Activated B cell treated with CpG ODN at 0.5 μM for 24 hours (primary cell): ENCODE measurements around the gene ZSWIM8. TPM values are rescaled to one million over a fixed set of nuclear protein-coding genes. Genes with fewer than 3 reads are reported as not detected.

Experiments used
- ATAC-seq: fragments of 200-7000 bp; cut with Tn5 transposase; one replicate; pipeline ENCODE4 v1.10.0; 2021; ENCODE audit warnings: low read depth, mild to moderate bottlenecking, moderate library complexity
- CTCF ChIA-PET: fragments of 350-600 bp; sonication (Branson Sonifier 250); formaldehyde crosslinking; loops from one replicate; lab custom pipeline; 2021; ENCODE audit warnings: antibody characterized with exemption; lab: Charles Lee
- POLR2A ChIA-PET: fragments of 350-600 bp; sonication (Branson Sonifier 250); formaldehyde crosslinking; loops from one replicate; lab custom pipeline; 2021; ENCODE audit warnings: antibody characterized with exemption; lab: Charles Lee
- DNase-seq: peaks from one replicate; pipeline ENCODE4 v3.0.0; 2022
- H3K27ac Mint-ChIP-seq: one replicate; pipeline ENCODE4 v1.8.0; 2020; ENCODE audit warnings: mixed read lengths
- H3K27me3 Mint-ChIP-seq: one replicate; pipeline ENCODE4 v1.8.0; 2021; ENCODE audit warnings: mixed read lengths
- H3K36me3 Mint-ChIP-seq: one replicate; pipeline ENCODE4 v1.8.0; 2021; ENCODE audit warnings: low read depth, mixed read lengths
- H3K4me1 Mint-ChIP-seq: one replicate; pipeline ENCODE4 v1.8.0; 2021; ENCODE audit warnings: mixed read lengths
- H3K4me3 Mint-ChIP-seq: one replicate; pipeline ENCODE4 v1.8.0; 2020; ENCODE audit warnings: mild to moderate bottlenecking, mixed read lengths
- H3K9me3 Mint-ChIP-seq: one replicate; pipeline ENCODE4 v1.8.0; 2020; ENCODE audit warnings: mixed read lengths
- intact Hi-C: fragments of 100-400 bp; cut with micrococcal nuclease; formaldehyde crosslinking; loops from one replicate; pipeline ENCODE4 v1.15.1; 2024
- total RNA-seq: library from RNA; stranded (reverse); gene quantifications from 2 replicates; pipeline ENCODE4 v1.2.3, GENCODE V29; 2022
- TF ChIP-seq, protein P1 (sequence below): fragments of 200-600 bp; IDR thresholded peaks from one replicate; pipeline ENCODE4 v1.8.0; 2022; ENCODE audit warnings: antibody characterized with exemption, mild to moderate bottlenecking

ZSWIM8 gene
- total RNA-seq, 1 donor from 2014 or later = 93.0 TPM

DNA sequence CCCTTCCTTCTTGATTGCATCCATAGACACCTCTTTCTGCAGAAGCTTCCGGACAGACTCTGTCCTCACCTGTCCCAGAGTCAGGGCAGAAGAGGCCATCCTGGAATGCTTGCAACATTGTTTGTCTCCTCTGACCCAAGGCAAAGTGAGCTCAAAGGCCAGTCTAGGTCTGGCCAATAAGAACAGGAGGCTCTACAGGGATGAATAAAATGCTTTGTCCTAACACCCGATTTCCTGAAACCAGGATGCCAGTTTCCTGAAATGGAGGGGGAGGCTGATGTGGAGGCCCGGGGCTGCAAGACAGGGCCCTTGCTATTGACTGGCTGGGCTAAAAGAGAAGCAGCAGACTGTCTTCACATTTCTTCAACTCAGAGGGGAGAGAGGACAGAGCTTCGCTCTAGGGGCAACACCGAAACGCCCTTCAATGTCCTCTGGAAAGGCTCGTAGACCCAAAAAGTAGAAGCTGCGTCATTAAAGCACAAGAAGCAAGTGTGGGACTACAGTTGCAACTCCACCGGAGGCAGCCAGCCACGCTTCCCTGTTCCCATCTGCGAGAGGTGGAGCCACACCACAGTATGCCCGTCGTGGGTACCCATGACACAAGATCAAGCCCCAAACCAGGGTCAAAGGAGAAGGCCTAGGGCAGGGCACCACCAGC lies 55.1 kb downstream of the ZSWIM8 start:
- no peaks in the 10 kb centered on the region for H3K4me1 Mint-ChIP-seq
- ChIA-PET POLR2A (no interaction called here), CTCF (no interaction called here)
- ATAC-seq (no peak), DNase-seq (no peak)
- TF ChIP-seq, protein P1, sequence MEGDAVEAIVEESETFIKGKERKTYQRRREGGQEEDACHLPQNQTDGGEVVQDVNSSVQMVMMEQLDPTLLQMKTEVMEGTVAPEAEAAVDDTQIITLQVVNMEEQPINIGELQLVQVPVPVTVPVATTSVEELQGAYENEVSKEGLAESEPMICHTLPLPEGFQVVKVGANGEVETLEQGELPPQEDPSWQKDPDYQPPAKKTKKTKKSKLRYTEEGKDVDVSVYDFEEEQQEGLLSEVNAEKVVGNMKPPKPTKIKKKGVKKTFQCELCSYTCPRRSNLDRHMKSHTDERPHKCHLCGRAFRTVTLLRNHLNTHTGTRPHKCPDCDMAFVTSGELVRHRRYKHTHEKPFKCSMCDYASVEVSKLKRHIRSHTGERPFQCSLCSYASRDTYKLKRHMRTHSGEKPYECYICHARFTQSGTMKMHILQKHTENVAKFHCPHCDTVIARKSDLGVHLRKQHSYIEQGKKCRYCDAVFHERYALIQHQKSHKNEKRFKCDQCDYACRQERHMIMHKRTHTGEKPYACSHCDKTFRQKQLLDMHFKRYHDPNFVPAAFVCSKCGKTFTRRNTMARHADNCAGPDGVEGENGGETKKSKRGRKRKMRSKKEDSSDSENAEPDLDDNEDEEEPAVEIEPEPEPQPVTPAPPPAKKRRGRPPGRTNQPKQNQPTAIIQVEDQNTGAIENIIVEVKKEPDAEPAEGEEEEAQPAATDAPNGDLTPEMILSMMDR = no peak
- no peak overlapping the region for H3K27ac Mint-ChIP-seq
- intact Hi-C loops = loop anchor here (10.0 kb wide), 1 partner anchor 1394 kb away; the partner anchor contains the start of gene COMTD1
- no peaks in the 10 kb centered on the region for H3K9me3 Mint-ChIP-seq
- H3K36me3 Mint-ChIP-seq = peaks cover 66% of the 10 kb centered on the region
- no peaks in the 10 kb centered on the region for H3K27me3 Mint-ChIP-seq
- no peak overlapping the region for H3K4me3 Mint-ChIP-seq

GRCh38 chr10:73841061-73841421 lies 55.6 kb downstream of the ZSWIM8 start:
- no peak overlapping the region for H3K4me3 Mint-ChIP-seq
- ATAC-seq (no peak), DNase-seq (no peak)
- H3K9me3 Mint-ChIP-seq = no peaks in the 10 kb centered on the region
- ChIA-PET CTCF (no interaction called here), POLR2A (no interaction called here)
- TF ChIP-seq, protein P1 = no peak
- intact Hi-C loops = loop anchor here (10.0 kb wide), 1 partner anchor 1394 kb away; the partner anchor contains the start of gene COMTD1
- H3K27me3 Mint-ChIP-seq = no peaks in the 10 kb centered on the region
- H3K27ac Mint-ChIP-seq = no peak overlapping the region
- H3K36me3 Mint-ChIP-seq = peaks cover 69% of the 10 kb centered on the region
- no peaks in the 10 kb centered on the region for H3K4me1 Mint-ChIP-seq

DNA sequence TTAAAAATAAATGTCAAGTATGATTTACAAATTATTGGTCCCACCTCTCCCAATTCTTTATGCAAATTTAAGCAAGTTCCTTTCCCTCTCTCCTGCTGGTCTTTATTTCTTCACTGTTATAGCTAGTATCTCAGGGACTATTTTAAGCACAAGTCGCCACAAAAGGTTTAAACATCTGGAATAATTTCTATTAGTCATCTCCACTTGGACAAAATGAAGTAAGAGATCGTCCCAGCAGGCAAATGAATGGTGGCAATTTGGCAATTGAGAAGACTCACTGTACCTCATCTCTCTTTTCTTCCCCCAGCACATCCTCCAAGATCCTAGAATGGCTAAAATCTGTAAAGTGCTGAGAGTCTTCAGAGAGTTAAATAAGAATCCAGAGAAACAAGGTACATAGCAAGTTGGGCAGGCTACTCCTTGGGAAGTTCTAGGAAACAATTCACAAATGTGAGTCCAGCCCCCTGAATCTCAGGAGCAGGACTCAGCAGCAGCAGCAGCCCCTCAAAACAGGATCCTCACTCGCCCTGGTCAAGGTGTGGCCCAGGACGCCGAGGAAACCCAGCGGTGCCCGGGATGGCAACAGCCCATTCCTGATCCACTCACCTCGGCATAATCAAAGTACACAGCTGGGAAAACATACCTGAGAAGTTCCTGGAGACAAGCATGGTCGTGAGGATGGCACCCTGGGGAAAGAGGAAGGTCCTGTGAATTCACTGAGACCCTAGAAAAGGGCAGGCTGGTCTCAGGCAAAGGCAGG lies 56.3 kb downstream of the ZSWIM8 start:
- Mint-ChIP-seq H3K4me1 (no peaks in the 10 kb centered on the region), H3K4me3 (no peak overlapping the region), H3K27me3 (no peaks in the 10 kb centered on the region), H3K27ac (no peak overlapping the region), H3K36me3 (peaks cover 70% of the 10 kb centered on the region), H3K9me3 (no peaks in the 10 kb centered on the region)
- intact Hi-C loops = loop anchor here (10.0 kb wide), 1 partner anchor 1393 kb away; the partner anchor contains the start of gene COMTD1
- POLR2A ChIA-PET = no interaction called here
- DNase-seq (no peak), ATAC-seq (no peak)
- CTCF ChIA-PET = no interaction called here
- TF ChIP-seq, protein P1 = no peak

DNA sequence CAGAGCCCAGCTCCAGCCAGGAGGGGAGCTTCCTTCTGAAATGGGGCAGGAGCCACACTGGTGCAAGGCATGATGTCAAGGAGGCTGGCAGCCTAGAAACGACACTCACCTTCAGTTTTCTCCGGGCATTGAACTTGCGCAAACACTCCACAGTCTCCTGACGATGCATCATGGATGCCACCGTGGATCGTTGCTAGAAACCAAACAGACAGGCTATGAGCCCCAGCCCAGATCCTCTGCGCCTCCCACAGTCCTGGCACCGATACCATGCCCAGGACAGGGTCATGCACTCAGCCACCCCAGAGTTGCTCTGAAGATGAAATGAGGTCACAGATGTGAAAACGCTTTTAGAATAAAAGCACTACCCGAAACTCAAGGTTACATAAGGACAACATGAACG lies 56.9 kb downstream of the ZSWIM8 start:
- DNase-seq (no peak), ATAC-seq (no peak)
- ChIA-PET POLR2A (no interaction called here), CTCF (no interaction called here)
- H3K4me1 Mint-ChIP-seq = no peaks in the 10 kb centered on the region
- H3K27ac Mint-ChIP-seq = no peak overlapping the region
- H3K36me3 Mint-ChIP-seq = peaks cover 70% of the 10 kb centered on the region
- H3K9me3 Mint-ChIP-seq = no peaks in the 10 kb centered on the region
- TF ChIP-seq, protein P1 = no peak
- H3K4me3 Mint-ChIP-seq = no peak overlapping the region
- H3K27me3 Mint-ChIP-seq = no peaks in the 10 kb centered on the region
- intact Hi-C loops = loop anchor here (10.0 kb wide), 1 partner anchor 1392 kb away; the partner anchor contains the start of gene COMTD1

DNA sequence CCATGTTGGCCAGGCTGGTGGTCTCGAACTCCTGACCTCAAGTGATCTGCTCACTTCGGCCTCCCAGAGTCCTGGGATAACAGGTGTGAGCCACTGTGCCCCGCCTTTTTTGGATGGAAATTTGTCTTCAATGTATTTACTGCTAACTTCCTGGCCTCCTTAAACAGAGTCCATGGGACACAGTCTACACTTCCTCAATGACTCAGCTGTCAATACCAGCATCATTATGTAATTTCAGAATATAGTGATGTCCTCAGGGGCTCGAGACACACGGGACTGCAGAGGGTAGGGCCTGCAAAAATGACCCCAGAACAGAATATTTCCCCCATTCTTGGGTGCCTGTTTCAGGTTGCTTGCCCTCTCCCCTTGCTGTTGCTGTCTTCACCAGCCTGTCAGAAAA lies 57.9 kb downstream of the ZSWIM8 start:
- Mint-ChIP-seq H3K4me1 (no peaks in the 10 kb centered on the region), H3K27ac (no peak overlapping the region), H3K36me3 (peaks cover 74% of the 10 kb centered on the region), H3K4me3 (no peak overlapping the region), H3K9me3 (no peaks in the 10 kb centered on the region), H3K27me3 (no peaks in the 10 kb centered on the region)
- no peak for ATAC-seq
- intact Hi-C loops = loop anchor here (10.0 kb wide), 1 partner anchor 1392 kb away; the partner anchor contains the start of gene COMTD1
- ChIA-PET CTCF (no interaction called here), POLR2A (no interaction called here)
- DNase-seq = no peak
- TF ChIP-seq, protein P1 = no peak
